Type B pancreatic cell (in vitro differentiated cells): ENCODE measurements around the gene CD46. TPM values are rescaled to one million over a fixed set of nuclear protein-coding genes. Genes with fewer than 3 reads are reported as not detected.

Experiments used
- DNase-seq: peaks from one replicate; pipeline ENCODE4 v3.0.0; 2021; ENCODE audit warnings: mixed read lengths; ENCODE audit not compliant: unreplicated experiment; ENCODE audit errors: extremely low spot score
- H3K27ac Mint-ChIP-seq: 2 replicates; pipeline ENCODE4 v1.8.0; 2021; ENCODE audit warnings: mild to moderate bottlenecking, mixed read lengths
- H3K27me3 Mint-ChIP-seq: 2 replicates; pipeline ENCODE4 v1.8.0; 2021; ENCODE audit warnings: mixed read lengths
- H3K36me3 Mint-ChIP-seq: 2 replicates; pipeline ENCODE4 v1.8.0; 2021; ENCODE audit warnings: mixed read lengths
- H3K4me1 Mint-ChIP-seq: one replicate; pipeline ENCODE4 v1.8.0; 2021; ENCODE audit warnings: mixed read lengths; ENCODE audit not compliant: unreplicated experiment
- H3K4me3 Mint-ChIP-seq: 2 replicates; pipeline ENCODE4 v1.8.0; 2021; ENCODE audit warnings: mild to moderate bottlenecking, mixed read lengths
- H3K9me3 Mint-ChIP-seq: 2 replicates; pipeline ENCODE4 v1.8.0; 2021; ENCODE audit warnings: mixed read lengths
- total RNA-seq: library from RNA; stranded (reverse); gene quantifications from 2 replicates; pipeline ENCODE4 v1.2.1, GENCODE V29; 2021; ENCODE audit warnings: low replicate concordance
- TF ChIP-seq, protein P1 (sequence below): fragments of 200-600 bp; sonication (generic); conservative IDR thresholded peaks from 2 replicates; pipeline ENCODE4 v1.5.0; 2021; ENCODE audit warnings: antibody characterized with exemption, mild to moderate bottlenecking

Gene CD46
- total RNA-seq, 1 donor from 2014 or later, result 155 TPM

DNA sequence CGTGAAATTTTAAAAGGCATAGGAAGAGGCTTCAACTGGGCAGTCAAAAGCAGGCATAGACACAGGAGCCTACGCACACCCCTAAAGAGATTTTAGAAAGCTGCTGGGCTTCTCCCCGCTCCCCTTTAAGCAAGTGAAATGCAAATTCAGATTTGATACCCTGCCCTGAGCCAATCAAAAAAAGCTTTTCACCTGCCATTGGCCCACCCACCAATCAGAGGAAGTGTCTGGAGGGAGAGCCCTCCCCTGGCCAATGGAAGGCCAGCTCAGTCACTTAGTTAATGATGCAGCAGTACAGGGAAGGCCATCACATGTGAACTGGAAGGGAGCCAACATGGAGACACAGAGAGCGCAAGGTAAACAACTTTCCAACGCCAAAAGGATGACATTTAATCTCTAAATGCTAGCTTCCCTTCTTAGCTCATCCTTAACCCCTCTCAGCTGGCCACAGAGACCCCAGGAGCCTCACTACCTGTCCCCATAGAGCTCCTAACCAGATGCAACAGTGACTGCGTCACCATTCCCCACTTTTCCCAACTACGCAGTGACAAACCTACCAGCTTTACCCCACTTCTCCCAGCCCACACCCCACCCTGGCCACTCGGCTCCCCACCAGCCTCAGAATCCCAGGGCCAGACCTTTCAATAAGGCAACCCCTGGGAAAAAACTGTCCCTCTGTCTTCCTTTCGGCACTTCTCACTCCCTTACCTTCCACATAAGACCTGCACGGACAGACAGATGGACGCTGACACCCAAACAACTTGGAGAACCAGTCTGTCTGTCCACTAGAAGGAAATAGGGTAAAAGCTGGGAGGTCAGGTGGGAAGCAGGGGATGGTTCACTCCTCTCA is 71.0 kb downstream of the CD46 start:
- Mint-ChIP-seq H3K27ac (peak overlapping the region; percentile 57), H3K4me3 (peak overlapping the region; percentile 17), H3K27me3 (peaks cover 4% of the 10 kb centered on the region), H3K4me1 (peaks cover 16% of the 10 kb centered on the region), H3K9me3 (no peaks in the 10 kb centered on the region), H3K36me3 (peaks cover 10% of the 10 kb centered on the region)
- TF ChIP-seq, protein P1, sequence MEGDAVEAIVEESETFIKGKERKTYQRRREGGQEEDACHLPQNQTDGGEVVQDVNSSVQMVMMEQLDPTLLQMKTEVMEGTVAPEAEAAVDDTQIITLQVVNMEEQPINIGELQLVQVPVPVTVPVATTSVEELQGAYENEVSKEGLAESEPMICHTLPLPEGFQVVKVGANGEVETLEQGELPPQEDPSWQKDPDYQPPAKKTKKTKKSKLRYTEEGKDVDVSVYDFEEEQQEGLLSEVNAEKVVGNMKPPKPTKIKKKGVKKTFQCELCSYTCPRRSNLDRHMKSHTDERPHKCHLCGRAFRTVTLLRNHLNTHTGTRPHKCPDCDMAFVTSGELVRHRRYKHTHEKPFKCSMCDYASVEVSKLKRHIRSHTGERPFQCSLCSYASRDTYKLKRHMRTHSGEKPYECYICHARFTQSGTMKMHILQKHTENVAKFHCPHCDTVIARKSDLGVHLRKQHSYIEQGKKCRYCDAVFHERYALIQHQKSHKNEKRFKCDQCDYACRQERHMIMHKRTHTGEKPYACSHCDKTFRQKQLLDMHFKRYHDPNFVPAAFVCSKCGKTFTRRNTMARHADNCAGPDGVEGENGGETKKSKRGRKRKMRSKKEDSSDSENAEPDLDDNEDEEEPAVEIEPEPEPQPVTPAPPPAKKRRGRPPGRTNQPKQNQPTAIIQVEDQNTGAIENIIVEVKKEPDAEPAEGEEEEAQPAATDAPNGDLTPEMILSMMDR, result no peak
- no peak for DNase-seq

DNA sequence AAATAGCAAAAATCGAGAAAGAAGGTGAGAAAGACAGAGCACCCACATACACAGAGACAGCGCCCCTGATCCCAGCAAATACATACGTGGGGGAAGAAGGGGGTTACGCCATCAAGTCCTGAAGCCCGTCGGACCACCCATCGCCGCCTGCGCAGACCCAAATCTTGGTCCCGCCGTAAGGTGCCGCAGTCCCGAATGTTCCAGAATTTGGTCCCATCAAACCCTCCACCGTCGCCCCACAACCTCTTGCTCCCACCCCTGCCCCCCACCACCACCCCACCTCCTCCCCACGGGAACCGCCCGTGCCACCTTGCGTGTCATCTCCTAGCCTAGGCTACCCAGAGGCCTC is 71.7 kb downstream of the CD46 start:
- H3K4me3 Mint-ChIP-seq, result peak overlapping the region; percentile 79

DNA sequence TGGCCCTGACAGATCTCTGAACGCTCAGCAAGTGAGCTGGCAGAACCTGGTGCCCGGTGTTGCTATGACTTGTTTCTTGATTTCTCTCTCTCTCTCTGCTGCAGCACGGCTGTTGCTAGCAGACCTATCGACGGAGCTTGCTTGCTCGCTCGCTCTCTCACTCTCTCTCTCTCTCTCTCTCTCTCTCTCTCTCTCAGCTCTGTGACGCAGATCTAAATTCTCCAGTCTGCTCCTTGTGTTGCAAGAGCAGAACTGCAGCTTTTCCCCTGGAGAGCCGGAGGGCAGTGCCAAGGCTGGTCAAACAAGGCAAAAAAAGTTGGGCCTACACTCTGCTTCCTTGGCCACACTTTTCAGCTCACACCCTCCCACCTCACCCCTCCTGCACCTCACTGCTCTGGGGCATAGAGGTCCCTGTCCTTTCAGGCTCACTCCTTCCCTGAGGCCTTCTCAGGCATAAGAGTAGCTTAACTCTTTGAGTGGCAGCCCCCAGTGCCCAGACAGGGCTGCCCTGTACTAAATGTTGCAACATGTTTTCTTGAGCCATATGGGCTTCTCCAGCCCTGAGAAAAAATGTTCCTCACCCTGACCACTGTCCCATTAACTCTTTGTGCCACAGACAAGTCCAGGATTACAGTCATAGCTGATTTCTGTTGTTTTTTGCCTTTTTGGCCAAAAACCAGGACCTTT is 72.2 kb downstream of the CD46 start:
- H3K4me1 Mint-ChIP-seq, result peaks cover 16% of the 10 kb centered on the region
- H3K9me3 Mint-ChIP-seq, result no peaks in the 10 kb centered on the region
- TF ChIP-seq, protein P1, result peak; percentile 62
- peak overlapping the region; percentile 79 for H3K4me3 Mint-ChIP-seq
- peaks cover 4% of the 10 kb centered on the region for H3K27me3 Mint-ChIP-seq
- peaks cover 10% of the 10 kb centered on the region for H3K36me3 Mint-ChIP-seq
- peak overlapping the region; percentile 90 for H3K27ac Mint-ChIP-seq
- no peak for DNase-seq

More for the DNA sequence above, 71.7 kb downstream of the CD46 start:
- Mint-ChIP-seq H3K27ac (peak overlapping the region; percentile 90), H3K9me3 (no peaks in the 10 kb centered on the region), H3K27me3 (peaks cover 4% of the 10 kb centered on the region), H3K36me3 (peaks cover 10% of the 10 kb centered on the region), H3K4me1 (peaks cover 16% of the 10 kb centered on the region)
- TF ChIP-seq, protein P1, result no peak
- DNase-seq, result no peak

DNA sequence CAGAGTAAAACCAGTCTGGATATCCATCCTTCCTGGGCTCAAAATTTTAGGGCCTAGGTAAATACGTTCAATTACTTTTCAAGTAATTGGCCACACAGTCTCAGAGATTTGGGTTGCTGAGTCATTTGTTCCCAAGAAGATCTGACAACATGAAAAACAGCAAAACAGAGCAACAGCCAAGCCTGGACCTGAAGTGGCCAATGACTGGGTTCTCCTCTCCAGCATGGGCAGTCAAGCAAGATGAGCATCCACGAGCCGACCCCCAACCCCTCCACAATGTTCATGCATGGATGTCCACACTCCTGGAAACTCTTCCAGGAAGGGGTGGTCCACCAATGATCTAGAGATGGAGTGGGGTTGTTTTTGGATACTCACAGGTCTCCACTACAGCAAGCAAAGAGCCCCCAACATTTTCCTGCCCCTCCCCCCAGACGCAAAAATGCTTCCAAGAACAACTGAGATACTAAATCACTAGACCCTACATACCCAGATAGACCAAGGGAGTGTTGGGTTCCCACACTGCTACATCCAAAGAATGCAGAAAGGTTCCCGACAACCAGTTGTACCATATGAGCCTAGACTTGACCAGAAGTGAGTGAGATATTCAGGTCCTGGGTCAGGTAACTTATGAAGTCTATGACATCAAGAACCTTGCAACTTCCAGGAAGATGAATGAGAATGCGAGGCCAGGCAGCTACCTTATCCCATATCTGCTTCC is 73.0 kb downstream of the CD46 start:
- Mint-ChIP-seq H3K27ac (peak overlapping the region; percentile 90), H3K27me3 (peaks cover 4% of the 10 kb centered on the region), H3K4me3 (no peak overlapping the region), H3K9me3 (no peaks in the 10 kb centered on the region), H3K36me3 (peaks cover 10% of the 10 kb centered on the region), H3K4me1 (peaks cover 16% of the 10 kb centered on the region)
- no peak for DNase-seq
- TF ChIP-seq, protein P1, result no peak

DNA sequence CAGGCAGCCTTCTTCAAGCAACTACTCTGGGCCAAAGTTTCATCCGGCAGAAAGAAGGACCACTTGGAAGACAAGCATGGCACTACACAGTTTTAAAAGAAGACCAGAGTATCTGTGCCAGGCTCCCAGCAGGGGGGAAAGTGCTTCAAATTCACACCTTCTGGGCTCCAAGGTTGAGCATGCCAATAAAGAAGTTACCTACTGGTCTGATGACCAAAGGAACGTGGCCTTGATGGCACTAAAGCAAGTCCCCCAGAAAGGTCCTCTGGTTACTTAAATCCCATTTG is 73.5 kb downstream of the CD46 start:
- Mint-ChIP-seq H3K27ac (peak overlapping the region; percentile 54), H3K9me3 (no peaks in the 10 kb centered on the region), H3K27me3 (peaks cover 4% of the 10 kb centered on the region), H3K4me3 (no peak overlapping the region), H3K36me3 (peaks cover 8% of the 10 kb centered on the region), H3K4me1 (peaks cover 16% of the 10 kb centered on the region)
- DNase-seq, result no peak
- TF ChIP-seq, protein P1, result no peak
